H1 (cell line): ENCODE results near the gene PRMT3. TPM values are rescaled to one million over a fixed set of nuclear protein-coding genes. Genes with fewer than 3 reads are reported as not detected.

Experiments used
- CTCF ChIA-PET: fragments of 300-600 bp; sonication (Branson Sonifier 250); formaldehyde crosslinking; loops from one replicate; lab custom pipeline; 2021; ENCODE audit not compliant: partially characterized antibody; lab: Charles Lee
- POLR2A ChIA-PET: fragments of 300-600 bp; sonication (Branson Sonifier 250); formaldehyde crosslinking; loops from one replicate; lab custom pipeline; 2021; ENCODE audit warnings: inconsistent platforms; ENCODE audit not compliant: partially characterized antibody; lab: Charles Lee
- DNase-seq, 2 experiments: peaks; one replicate each; pipeline versions ENCODE4 v3.0.0 to v3.0.0-alpha.2; 2010 to 2022; ENCODE audit warnings: low spot score in 2 of 2, low read depth in 1 of 2, mixed read lengths in 1 of 2
- FAIRE-seq: peaks from 2 replicates; lab custom pipeline; 2011; peaks lifted over from hg19 to GRCh38; lab: Jason Lieb, UNC
- H2AFZ ChIP-seq: 2 replicates; pipeline ENCODE4 v1.8.1; 2012; ENCODE audit warnings: low read length, inconsistent platforms
- H2AK5ac ChIP-seq: 2 replicates; pipeline ENCODE4 v1.6.1; 2013; ENCODE audit warnings: low read depth, low read length
- H2BK120ac ChIP-seq: replicated peaks from 2 replicates; pipeline ENCODE3; 2013; ENCODE audit warnings: low read depth, low read length, inconsistent platforms
- H2BK12ac ChIP-seq: 2 replicates; pipeline ENCODE4 v1.6.1; 2013; ENCODE audit warnings: low read depth, low read length
- H2BK15ac ChIP-seq: 2 replicates; pipeline ENCODE4 v1.6.1; 2013; ENCODE audit warnings: low read length
- H2BK20ac ChIP-seq: 2 replicates; pipeline ENCODE4 v1.6.1; 2013; ENCODE audit warnings: low read length
- H2BK5ac ChIP-seq: 2 replicates; pipeline ENCODE4 v1.6.1; 2013; ENCODE audit warnings: low read depth, low read length
- H3K14ac ChIP-seq: 2 replicates; pipeline ENCODE4 v1.6.1; 2013; ENCODE audit warnings: inconsistent platforms; ENCODE audit not compliant: insufficient read length
- H3K18ac ChIP-seq: 2 replicates; pipeline ENCODE4 v1.6.1; 2013; ENCODE audit warnings: low read length; ENCODE audit errors: extremely low read depth
- H3K23ac ChIP-seq: 2 replicates; pipeline ENCODE4 v1.6.1; 2013; ENCODE audit warnings: inconsistent platforms; ENCODE audit not compliant: insufficient read length
- H3K23me2 ChIP-seq: 2 replicates; pipeline ENCODE4 v1.6.1; 2013; ENCODE audit warnings: low read depth, low read length
- H3K27ac ChIP-seq: 2 replicates; pipeline ENCODE4 v1.6.1; 2011; ENCODE audit warnings: low read depth, low read length, inconsistent platforms
- H3K27me3 ChIP-seq, 4 experiments: replicated peaks in 1 of 4; 1 replicate in 1 of 4; 2 replicates in 3 of 4; pipeline versions ENCODE4 v1.6.1 to v1.8.1; 2011 to 2013; ENCODE audit warnings: low read length in 3 of 4, mild to moderate bottlenecking in 3 of 4, inconsistent platforms in 2 of 4, mixed read lengths in 2 of 4, moderate library complexity in 1 of 4; ENCODE audit not compliant: control insufficient read depth in 3 of 4, insufficient read depth in 3 of 4; ENCODE audit errors: extremely low read depth in 1 of 4
- H3K36me3 ChIP-seq, 4 experiments: 2 replicates each; pipeline versions ENCODE4 v1.6.1 to v1.8.1; 2011 to 2013; ENCODE audit warnings: mild to moderate bottlenecking in 4 of 4, low read length in 3 of 4, moderate library complexity in 2 of 4, control low read depth in 1 of 4, inconsistent platforms in 1 of 4; ENCODE audit not compliant: insufficient read depth in 4 of 4, control insufficient read depth in 2 of 4
- H3K4ac ChIP-seq: replicated peaks from 2 replicates; pipeline ENCODE3; 2013; ENCODE audit warnings: low read length, low read depth, mixed read lengths, inconsistent platforms; ENCODE audit not compliant: insufficient read length
- H3K4me1 ChIP-seq, 4 experiments: replicated peaks in 1 of 4; 1 replicate in 1 of 4; 2 replicates in 3 of 4; pipeline versions ENCODE4 v1.6.1 to v1.8.1; 2011 to 2013; ENCODE audit warnings: low read length in 3 of 4, inconsistent platforms in 2 of 4, mixed read lengths in 1 of 4; ENCODE audit not compliant: insufficient read depth in 4 of 4, control insufficient read depth in 3 of 4
- H3K4me2 ChIP-seq, 2 experiments: 2 replicates each; pipeline versions ENCODE4 v1.6.1 to v1.8.1; 2011 to 2013; ENCODE audit warnings: low read depth in 2 of 2, low read length in 2 of 2, control low read depth in 1 of 2, inconsistent platforms in 1 of 2, mild to moderate bottlenecking in 1 of 2; ENCODE audit not compliant: insufficient read depth in 1 of 2
- H3K4me3 ChIP-seq, 4 experiments: fragments of 200-600, 300-600 bp in 1 of 4; sonication (generic), shearing (Covaris generic), sonication (Bioruptor Twin) in 1 of 4; 2 replicates each; pipeline versions ENCODE4 v1.5.1 to v1.8.1; 2011 to 2016; ENCODE audit warnings: low read length in 4 of 4, low read depth in 3 of 4, control low read depth in 2 of 4, inconsistent platforms in 2 of 4, mild to moderate bottlenecking in 2 of 4, mixed read lengths in 1 of 4, moderate library complexity in 1 of 4; ENCODE audit not compliant: insufficient read depth in 2 of 4; ENCODE audit errors: extremely low read depth in 1 of 4
- H3K56ac ChIP-seq: replicated peaks from 2 replicates; pipeline ENCODE3; 2013; ENCODE audit warnings: low read depth, mild to moderate bottlenecking, mixed read lengths, low read length, inconsistent platforms; ENCODE audit not compliant: insufficient read length
- H3K79me1 ChIP-seq: 2 replicates; pipeline ENCODE4 v1.6.1; 2013; ENCODE audit warnings: low read depth, low read length, control low read depth
- H3K79me2 ChIP-seq, 2 experiments: 2 replicates each; pipeline versions ENCODE4 v1.6.1 to v1.8.1; 2012 to 2013; ENCODE audit warnings: low read length in 2 of 2, mild to moderate bottlenecking in 2 of 2, inconsistent platforms in 1 of 2; ENCODE audit not compliant: insufficient read depth in 2 of 2, control insufficient read depth in 1 of 2
- H3K9ac ChIP-seq, 4 experiments: replicated peaks in 1 of 4; 1 replicate in 1 of 4; 2 replicates in 3 of 4; pipeline versions ENCODE4 v1.6.1 to v1.8.1; 2011 to 2013; ENCODE audit warnings: low read depth in 3 of 4, low read length in 3 of 4, control low read depth in 2 of 4, mild to moderate bottlenecking in 2 of 4, moderate library complexity in 2 of 4, inconsistent platforms in 1 of 4; ENCODE audit errors: extremely low read depth in 1 of 4
- H3K9me3 ChIP-seq, 2 experiments: 2 replicates each; pipeline versions ENCODE4 v1.6.1 to v1.8.1; 2012 to 2013; ENCODE audit warnings: mild to moderate bottlenecking in 2 of 2, moderate library complexity in 2 of 2, control low read depth in 1 of 2, inconsistent platforms in 1 of 2, low read depth in 1 of 2, low read length in 1 of 2, mixed read lengths in 1 of 2; ENCODE audit not compliant: insufficient read depth in 2 of 2
- H4K20me1 ChIP-seq, 2 experiments: replicated peaks in 1 of 2; 2 replicates each; pipeline versions ENCODE3 to v1.8.1; 2011 to 2013; ENCODE audit warnings: inconsistent platforms in 2 of 2, low read length in 2 of 2, mild to moderate bottlenecking in 1 of 2; ENCODE audit not compliant: insufficient read depth in 2 of 2, control insufficient read depth in 1 of 2
- H4K5ac ChIP-seq: 2 replicates; pipeline ENCODE4 v1.6.1; 2013; ENCODE audit warnings: low read length, low read depth, mixed read lengths, inconsistent platforms; ENCODE audit not compliant: insufficient read length
- H4K8ac ChIP-seq: 2 replicates; pipeline ENCODE4 v1.8.0; 2013; ENCODE audit warnings: mild to moderate bottlenecking, moderate library complexity, low read length, inconsistent platforms; ENCODE audit not compliant: insufficient read depth; ENCODE audit errors: extremely low read depth
- H4K91ac ChIP-seq: replicated peaks from 2 replicates; pipeline ENCODE3; 2013; ENCODE audit warnings: low read length, mixed read lengths, inconsistent platforms; ENCODE audit not compliant: insufficient read length
- ASH2L ChIP-seq: fragments of 200-600, 300-600 bp; sonication (generic); IDR thresholded peaks from one replicate; pipeline ENCODE4 v1.7.1; 2017; ENCODE audit warnings: low read length
- BRCA1 ChIP-seq: IDR thresholded peaks from 2 replicates; pipeline ENCODE4 v1.6.1; 2012; ENCODE audit warnings: low read depth, low read length, improper control_type of control experiment
- CBX8 ChIP-seq: fragments of 300-800, 300-1000 bp; sonication (generic); IDR thresholded peaks from 2 replicates; pipeline ENCODE4 v1.7.1; 2016; ENCODE audit warnings: low read depth, low read length, borderline replicate concordance
- SAP30 ChIP-seq: fragments of 300-600 bp; sonication (generic); IDR thresholded peaks from 2 replicates; pipeline ENCODE4 v1.7.1; 2012; ENCODE audit warnings: low read length, moderate library complexity, mild to moderate bottlenecking, inconsistent platforms; ENCODE audit not compliant: insufficient read depth, insufficient replicate concordance
- SIN3A ChIP-seq, 2 experiments: IDR thresholded peaks in 1 of 2; conservative IDR thresholded peaks in 1 of 2; 2 replicates each; pipeline ENCODE4 v1.6.1; 2011 to 2012; ENCODE audit warnings: low read length in 2 of 2, improper control_type of control experiment in 1 of 2, low read depth in 1 of 2, mild to moderate bottlenecking in 1 of 2
- SIRT6 ChIP-seq: IDR thresholded peaks from one replicate; pipeline ENCODE4 v1.7.1; 2012; ENCODE audit warnings: low read length, inconsistent platforms
- SIX5 ChIP-seq: IDR thresholded peaks from 2 replicates; pipeline ENCODE4 v1.6.1; 2011; ENCODE audit warnings: mild to moderate bottlenecking, low read depth, low read length
- SUZ12 ChIP-seq: fragments of 200-600 bp; sonication (generic); IDR thresholded peaks from 2 replicates; pipeline ENCODE4 v1.6.1; 2012; ENCODE audit warnings: mild to moderate bottlenecking, inconsistent platforms, low read length, moderate library complexity, mixed read lengths
- WGBS, 2 experiments: shearing (Covaris generic) in 1 of 2; methylation state at CpG; one replicate each; pipeline versions ENCODE4 v1.1.6 to v1.1.7; 2013 to 2015; ENCODE audit warnings: low lambda C conversion rate in 2 of 2, mixed read lengths in 2 of 2, inconsistent platforms in 1 of 2, low coverage in 1 of 2, missing lambda C conversion rate in 1 of 2; ENCODE audit not compliant: insufficient replicate concordance in 2 of 2, insufficient coverage in 1 of 2, insufficient read length in 1 of 2; ENCODE audit errors: extremely low coverage in 1 of 2, missing lambda C conversion rate in 1 of 2; 5-methylcytosine and 5-hydroxymethylcytosine counted together
- polyA plus RNA-seq, 7 experiments: library from polyadenylated mRNA; depleted of rRNA in 3 of 7; stranded (reverse) in 5 of 7; unstranded in 2 of 7; fragments of >200 nt in 5 of 7; fragments of 200-250 nt in 2 of 7; gene quantifications; 1 replicate in 5 of 7; 2 replicates in 1 of 7; 4 replicates in 1 of 7; pipeline versions ENCODE4 v1.2.1 to v1.2.3, GENCODE V29; 2011 to 2013; ENCODE audit warnings: missing spikeins in 2 of 7, mixed read lengths in 2 of 7
- total RNA-seq: library from RNA; stranded (reverse); fragmentation: NEBNext Ultra II Directional; extraction: Animal tissue kit (Norgen Biotek cat#: 25700); gene quantifications from 2 replicates; pipeline ENCODE4 v1.2.1, GENCODE V29; 2021
- TF ChIP-seq, protein P1 (sequence below), 3 experiments: IDR thresholded peaks; 1 replicate in 2 of 3; 2 replicates in 1 of 3; pipeline versions ENCODE4 v1.5.1 to v1.6.1; 2011; ENCODE audit warnings: low read length in 3 of 3, mild to moderate bottlenecking in 3 of 3, inconsistent platforms in 2 of 3, low read depth in 1 of 3, moderate library complexity in 1 of 3; ENCODE audit not compliant: insufficient read depth in 1 of 3; ENCODE audit errors: control extremely low read depth in 1 of 3
- TF ChIP-seq, protein P2 (sequence below): IDR thresholded peaks from 2 replicates; pipeline ENCODE4 v1.6.1; 2012; ENCODE audit warnings: inconsistent platforms

PRMT3 gene
- total and polyA plus RNA-seq, 2 of the 8 experiments (the other 6 are each of a cell fraction or from before 2014, with no cell fraction given), result 11.2 to 26.5 TPM

DNA sequence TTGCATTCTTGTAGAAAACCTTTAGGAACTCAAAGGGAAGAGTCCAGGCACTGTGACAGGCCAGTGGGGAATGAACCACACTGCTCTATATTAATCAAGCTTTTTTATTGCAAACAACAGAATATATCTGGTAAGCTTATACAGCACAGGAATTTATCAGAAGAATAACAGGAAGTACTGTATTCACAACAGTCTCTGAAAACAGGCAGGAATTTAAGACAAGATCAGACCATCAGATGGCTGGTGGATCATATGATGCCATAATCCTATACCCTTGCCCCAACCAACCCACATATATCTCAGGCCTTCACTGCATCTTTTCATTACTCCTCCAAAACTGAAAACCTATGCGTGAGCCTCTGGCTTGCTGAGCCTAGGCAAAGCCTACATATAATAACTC is 25.0 kb upstream of the PRMT3 start:
- H3K4me1 ChIP-seq, result peaks cover 0 to 12% (median 6%) of the 10 kb centered on the region in 4 experiments; a peak in 5 of 7 replicates
- H3K36me3 ChIP-seq, result no peaks in the 10 kb centered on the region; a peak in 1 of 8 replicates
- no peaks in the 10 kb centered on the region for H3K79me1 ChIP-seq
- H4K5ac ChIP-seq, result no peak overlapping the region
- 0% methylated on average over 1 of the region's 1 CpG; no CpG with 5 or more reads in 1 of the 2 experiments for WGBS, 2 experiments
- no peak overlapping the region for H2BK120ac ChIP-seq
- TF ChIP-seq ASH2L, result no peak
- TF ChIP-seq SIRT6, result no peak
- TF ChIP-seq CBX8, result no peak
- TF ChIP-seq SIX5, result no peak
- TF ChIP-seq SAP30, result no peak
- TF ChIP-seq, protein P1, sequence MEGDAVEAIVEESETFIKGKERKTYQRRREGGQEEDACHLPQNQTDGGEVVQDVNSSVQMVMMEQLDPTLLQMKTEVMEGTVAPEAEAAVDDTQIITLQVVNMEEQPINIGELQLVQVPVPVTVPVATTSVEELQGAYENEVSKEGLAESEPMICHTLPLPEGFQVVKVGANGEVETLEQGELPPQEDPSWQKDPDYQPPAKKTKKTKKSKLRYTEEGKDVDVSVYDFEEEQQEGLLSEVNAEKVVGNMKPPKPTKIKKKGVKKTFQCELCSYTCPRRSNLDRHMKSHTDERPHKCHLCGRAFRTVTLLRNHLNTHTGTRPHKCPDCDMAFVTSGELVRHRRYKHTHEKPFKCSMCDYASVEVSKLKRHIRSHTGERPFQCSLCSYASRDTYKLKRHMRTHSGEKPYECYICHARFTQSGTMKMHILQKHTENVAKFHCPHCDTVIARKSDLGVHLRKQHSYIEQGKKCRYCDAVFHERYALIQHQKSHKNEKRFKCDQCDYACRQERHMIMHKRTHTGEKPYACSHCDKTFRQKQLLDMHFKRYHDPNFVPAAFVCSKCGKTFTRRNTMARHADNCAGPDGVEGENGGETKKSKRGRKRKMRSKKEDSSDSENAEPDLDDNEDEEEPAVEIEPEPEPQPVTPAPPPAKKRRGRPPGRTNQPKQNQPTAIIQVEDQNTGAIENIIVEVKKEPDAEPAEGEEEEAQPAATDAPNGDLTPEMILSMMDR (IDR thresholded peaks at IDR 0.05; ENCODE audit: control extremely low read depth in 1 of 3, insufficient read depth in 1 of 3, low read depth in 1 of 3, low read length in 3 of 3), result no peak
- no peak for TF ChIP-seq SUZ12
- TF ChIP-seq BRCA1, result no peak
- TF ChIP-seq, protein P2, sequence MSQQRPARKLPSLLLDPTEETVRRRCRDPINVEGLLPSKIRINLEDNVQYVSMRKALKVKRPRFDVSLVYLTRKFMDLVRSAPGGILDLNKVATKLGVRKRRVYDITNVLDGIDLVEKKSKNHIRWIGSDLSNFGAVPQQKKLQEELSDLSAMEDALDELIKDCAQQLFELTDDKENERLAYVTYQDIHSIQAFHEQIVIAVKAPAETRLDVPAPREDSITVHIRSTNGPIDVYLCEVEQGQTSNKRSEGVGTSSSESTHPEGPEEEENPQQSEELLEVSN, result no peak
- TF ChIP-seq SIN3A (conservative IDR thresholded peaks at IDR 0.05 in 1 of 2, IDR thresholded peaks at IDR 0.05 in 1 of 2; ENCODE audit: low read depth in 1 of 2, low read length in 2 of 2), result no peak
- TF ChIP-seq, all 59 proteins: peak for 0
- Histone ChIP-seq H3K4me2 (no peak overlapping the region; a peak in 1 of 4 replicates), H3K23ac (no peak overlapping the region), H4K91ac (no peak overlapping the region), H2BK5ac (no peak overlapping the region), H3K4ac (no peak overlapping the region), H3K27ac (no peak overlapping the region), H2AFZ (no peak overlapping the region), H4K8ac (no peak overlapping the region), H2BK12ac (no peak overlapping the region), H3K4me3 (no peak overlapping the region), H3K9ac (no peak overlapping the region), H3K79me2 (no peaks in the 10 kb centered on the region), H3K18ac (no peak overlapping the region), H2AK5ac (no peak overlapping the region), H3K14ac (no peak overlapping the region), H2BK20ac (no peak overlapping the region), H2BK15ac (no peak overlapping the region), H3K27me3 (peaks cover 6 to 19% (median 15%) of the 10 kb centered on the region in 4 experiments), H3K56ac (no peak overlapping the region), H4K20me1 (no peaks in the 10 kb centered on the region), H3K9me3 (no peaks in the 10 kb centered on the region), H3K23me2 (peaks cover 6% of the 10 kb centered on the region; the same call in 1 of the 2 replicates)
- CTCF ChIA-PET, result interaction anchor here (1.1 to 7.7 kb wide), 3 partner anchors 8 to 235 kb away, joined by 3 to 49 read pairs (median 4); no protein-coding TSS in a partner anchor
- FAIRE-seq (no peak), DNase-seq (no peak)
- POLR2A ChIA-PET, result no interaction called here
